ENCODE measurements around the gene FAM118B.
"Not testable (repeated sequence)": the region's sequence is repeated elsewhere in the genome, so short reads cannot be mapped to it uniquely, and the experiment has no call there.

FAM118B gene

DNA sequence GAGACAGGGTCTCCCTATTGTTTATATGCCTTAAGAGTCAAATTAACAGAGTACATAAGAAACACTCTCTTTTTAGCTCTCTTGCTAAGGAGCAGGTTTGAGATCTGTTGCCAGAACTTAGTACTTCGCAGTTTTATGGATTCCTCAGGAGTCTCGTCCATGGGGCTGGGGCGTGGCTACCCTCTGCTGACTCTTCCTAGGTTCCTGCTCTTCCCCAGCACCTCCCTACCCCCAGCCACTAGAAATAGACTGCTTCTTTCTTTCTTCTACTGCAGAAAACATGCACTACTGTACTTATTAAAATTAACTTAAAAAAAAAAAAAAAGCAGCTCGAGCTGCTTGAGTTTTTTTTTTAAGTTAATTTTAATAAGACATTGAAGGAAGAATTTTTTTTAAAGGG is 8.0 kb downstream of the FAM118B start:
- DNase-seq, result no peak

DNA sequence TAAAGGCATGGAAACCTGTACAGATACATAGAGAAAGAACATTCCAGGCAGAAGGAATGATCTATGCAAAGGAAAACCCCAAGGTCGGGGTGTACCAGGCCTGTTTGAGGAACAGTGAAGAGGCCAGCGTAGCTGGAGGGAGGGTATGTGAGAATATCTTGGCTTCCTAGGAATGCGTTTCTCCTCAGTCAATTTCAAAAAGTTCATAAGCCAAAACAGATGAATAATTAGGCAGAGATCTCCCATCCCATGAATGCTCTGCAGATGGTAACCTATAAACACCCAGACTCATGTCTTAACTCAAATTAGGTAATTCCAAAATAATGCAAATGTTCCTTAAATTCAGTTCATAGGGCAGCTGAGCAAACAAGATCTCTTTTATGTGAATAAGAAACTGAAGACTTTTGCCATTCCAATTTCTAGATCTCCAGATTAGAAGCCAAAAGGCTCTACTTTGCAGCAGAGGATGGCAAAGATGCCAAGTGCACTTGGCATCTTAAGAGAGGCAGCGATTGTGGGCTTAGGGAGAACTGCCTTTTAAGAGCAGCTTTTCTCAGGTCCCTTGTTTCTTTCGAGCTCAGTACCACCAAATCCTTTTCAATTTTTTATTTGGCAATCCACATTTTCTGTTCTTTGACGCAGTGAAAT is 13.2 kb downstream of the FAM118B start:
- DNase-seq, result no peak

DNA sequence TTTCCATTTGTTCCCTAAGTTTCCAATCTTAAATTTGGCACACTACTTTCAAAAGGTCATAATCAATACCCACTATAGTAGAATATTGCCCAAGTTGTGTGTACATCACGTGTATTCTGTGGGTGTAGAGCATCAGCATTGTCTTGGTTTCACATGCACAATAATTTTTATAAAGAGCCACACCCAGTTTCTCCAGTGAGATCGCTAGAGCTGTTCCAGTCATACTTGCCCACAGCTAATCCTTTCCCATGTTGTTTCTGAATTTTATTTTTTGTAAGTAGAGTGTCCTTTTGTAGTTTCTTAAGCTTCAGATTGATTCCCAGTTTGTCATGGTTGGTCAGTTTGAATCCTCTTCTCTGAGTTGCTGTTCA is 13.7 kb downstream of the FAM118B start:
- no peak for DNase-seq

DNA sequence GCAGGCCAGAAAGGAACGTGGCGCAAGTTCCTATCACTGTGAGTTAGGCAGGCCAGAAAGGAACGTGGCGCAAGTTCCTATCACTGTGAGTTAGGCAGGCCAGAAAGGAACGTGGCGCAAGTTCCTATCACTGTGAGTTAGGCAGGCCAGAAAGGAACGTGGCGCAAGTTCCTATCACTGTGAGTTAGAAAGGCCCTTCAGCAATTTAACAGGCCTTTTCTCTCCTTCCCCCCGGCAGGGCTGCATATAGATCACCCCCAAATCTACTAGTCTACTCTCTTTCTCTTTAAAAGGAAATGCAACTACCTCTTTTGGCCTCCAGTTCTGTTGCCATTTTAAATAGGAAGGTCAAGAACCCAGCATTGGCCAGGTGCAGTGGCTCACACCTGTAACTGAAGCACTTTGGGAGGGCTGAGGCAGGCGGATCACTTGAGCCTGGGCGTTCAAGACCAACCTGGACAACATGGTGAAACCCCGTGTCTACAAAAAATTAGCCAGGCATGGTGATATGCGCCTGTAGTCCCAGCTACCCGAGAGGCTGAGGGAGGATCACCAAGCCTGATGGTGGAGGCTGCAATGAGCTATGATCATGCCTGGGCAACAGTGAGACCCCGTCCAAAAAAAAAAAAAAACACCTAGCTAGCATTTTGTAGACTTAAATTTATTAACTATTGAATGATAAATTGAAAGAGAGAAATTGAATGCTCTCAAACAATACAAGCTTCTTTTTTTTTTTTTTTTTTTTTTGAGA is 14.9 kb downstream of the FAM118B start:
- DNase-seq, result no peak

DNA sequence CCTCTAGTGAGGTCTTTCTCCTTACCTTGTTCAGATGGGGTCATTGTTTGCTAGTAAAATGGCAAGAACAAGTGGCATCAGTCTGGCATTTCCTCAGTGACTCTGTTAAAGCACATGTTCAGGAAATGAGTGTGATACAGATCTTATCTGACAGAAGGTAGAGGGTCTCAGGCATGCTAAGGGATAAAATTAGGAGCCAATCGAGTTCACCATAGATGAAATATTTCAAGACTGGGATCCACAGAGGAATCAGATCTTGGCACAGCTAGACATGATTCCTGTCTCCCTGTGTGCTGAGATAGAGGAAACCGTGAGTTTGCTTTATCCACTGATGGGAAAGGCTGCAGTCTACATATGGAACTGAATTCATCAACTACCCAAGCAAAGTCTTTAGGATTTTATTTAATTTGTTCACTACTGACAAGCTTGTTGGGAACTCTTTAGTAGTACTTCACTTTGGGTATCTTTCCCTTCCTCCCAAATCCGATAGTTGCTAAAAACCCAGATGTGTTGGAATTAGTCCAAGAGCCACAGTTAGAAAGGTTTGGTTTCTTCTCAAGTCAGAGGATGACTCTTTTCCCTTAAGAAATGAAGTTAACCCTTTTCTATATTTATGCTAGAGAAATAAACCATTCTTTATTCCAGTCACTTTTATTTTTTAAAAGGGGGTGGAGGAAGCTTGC is 18.4 kb downstream of the FAM118B start:
- DNase-seq, result no peak

DNA sequence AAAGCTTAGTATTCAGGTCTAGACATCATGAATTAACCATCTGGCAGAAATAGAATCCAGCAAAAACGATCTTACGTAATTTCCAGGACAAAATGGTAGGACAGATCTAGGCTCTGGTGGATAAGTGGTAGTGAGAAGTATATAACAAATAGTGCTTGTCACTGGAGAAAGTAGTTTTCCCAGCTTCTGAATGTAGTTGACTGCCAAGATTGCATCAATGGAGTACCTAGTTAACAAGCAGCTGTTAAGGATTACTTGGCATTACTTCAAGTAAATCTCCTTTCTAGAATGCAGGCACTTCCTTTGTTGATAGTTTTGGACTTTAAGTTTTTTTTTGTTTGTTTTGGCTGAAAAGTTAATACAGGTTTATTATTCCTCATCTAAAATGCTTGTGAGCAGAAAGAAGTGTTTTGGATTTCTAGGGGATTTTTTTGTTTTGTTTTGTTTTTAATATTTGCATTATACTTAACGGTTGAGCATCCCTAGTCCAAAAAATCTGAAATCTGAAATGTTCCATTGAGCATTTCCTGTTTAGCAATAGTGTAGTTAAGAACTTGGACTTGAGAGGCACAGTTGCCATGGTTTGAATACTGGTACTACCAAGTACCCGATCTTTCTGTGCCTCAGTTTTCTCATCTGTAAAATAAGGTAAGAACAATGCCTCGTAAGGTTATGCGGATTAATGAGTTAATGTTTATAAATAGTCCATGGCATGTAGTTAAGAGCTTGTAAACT is 20.3 kb downstream of the FAM118B start:
- DNase-seq, result no peak

DNA sequence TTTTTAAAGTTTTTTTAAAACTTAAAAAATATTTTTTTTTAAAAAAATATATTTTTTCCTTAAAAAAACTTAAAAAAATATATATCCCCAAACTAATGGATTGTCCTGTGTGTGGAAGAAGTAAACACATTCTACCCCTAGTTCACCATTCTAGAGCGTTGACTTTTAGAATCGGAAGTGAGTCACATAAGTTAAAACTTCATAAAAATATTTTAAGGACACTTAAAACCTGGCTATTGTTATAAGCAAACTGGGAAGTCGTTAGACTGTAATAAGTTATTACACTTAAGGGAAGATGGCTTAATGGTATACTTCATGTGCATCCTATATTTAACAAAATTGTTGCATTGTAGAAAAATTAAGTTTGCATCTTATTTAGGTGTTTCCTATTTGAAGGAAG is 21.1 kb downstream of the FAM118B start:
- no peak for DNase-seq

DNA sequence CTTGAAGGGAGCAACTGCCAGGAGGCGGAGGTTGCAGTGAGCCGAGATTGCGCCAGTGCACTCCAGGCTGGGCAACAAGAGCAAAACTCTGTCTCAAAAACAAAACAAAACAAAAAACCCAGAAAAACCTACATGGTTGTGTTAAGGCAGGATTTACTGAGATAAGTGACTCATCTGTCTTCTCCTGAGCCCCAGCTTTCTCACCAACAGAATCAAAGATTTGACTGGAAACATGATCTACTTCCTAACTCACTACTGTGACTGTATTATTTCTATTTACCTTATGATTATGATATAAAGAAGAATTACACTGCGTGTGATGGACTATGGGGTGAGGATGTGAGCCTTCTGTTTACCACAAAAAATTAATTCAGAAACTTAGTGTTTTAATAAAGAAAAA is 21.8 kb downstream of the FAM118B start:
- no peak for DNase-seq

DNA sequence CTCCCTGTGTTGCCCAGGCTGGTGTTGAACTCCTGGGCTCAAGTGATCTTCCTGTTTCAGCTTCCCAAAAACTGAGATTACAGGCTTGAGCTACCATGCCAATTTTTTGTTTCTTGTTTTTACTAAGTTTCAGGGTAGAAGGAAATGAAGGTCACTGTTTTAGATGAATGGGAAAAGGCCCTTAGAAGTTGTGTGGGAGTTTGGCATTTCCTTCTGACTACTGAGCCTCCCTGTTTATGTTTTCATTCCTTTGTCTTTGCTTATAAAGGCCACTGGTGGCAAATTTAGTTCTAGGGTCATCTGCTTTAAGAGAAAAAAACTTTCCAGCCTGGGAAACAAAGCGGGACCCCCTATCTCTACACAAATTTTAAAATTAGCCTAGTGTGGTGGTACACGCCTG is 35.1 kb downstream of the FAM118B start:
- no peak for DNase-seq

DNA sequence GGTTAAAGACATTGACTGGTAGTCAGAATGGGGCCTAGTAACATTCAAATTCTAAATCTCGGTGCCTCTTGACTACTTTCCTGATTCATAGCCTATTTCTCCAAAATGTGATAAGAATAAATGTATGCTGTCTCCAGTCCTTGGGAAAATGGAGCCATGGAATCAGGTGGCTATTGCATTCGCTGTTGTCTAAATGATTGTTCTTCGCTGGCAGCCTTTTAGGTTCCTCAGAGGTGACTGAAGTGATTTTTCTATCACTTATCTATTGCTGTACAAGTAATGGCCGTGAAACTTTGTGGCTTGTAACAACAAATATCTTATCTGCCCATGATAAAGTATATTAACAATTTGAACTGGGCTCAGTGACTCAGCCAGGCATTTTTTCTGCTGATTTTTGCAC is 41.7 kb downstream of the FAM118B start:
- DNase-seq, result no peak

DNA sequence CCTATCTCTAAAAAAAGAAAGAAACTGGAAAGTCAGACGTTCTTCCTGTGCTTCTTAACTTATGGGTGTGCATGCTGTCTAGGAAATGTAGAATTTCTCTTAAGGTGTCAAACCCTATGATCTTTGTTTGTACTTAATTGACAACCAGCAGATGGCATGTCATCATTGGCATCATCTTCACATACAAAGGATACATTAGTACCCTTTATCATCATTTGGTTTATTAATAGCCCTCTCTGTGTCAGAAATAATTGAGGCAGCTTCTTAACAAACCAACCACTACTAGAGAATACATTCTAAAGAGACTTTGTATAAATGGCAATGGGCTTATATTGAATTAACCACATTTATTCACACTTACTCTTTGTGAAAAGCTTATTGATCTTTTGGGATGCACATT is 43.2 kb downstream of the FAM118B start:
- no peak for DNase-seq

DNA sequence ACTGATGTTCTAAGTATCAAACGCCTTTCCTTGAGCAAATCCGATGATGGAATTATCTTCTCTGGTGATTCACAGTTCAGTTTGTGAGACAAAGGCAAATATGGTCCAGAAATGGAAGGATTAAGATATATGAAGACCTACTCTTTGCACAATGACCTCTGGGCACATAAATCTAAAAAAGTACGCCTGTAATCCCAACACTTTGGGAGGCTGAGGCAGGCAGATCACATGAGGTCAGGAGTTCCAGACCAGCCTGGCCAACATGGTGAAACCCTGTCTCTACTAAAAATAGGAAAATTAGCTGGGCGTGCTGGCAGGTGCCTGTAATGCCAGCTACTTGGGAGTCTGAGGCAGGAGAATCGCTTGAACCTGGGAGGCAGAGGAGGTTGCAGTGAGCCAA is 43.9 kb downstream of the FAM118B start:
- DNase-seq, result not testable (repeated sequence)

DNA sequence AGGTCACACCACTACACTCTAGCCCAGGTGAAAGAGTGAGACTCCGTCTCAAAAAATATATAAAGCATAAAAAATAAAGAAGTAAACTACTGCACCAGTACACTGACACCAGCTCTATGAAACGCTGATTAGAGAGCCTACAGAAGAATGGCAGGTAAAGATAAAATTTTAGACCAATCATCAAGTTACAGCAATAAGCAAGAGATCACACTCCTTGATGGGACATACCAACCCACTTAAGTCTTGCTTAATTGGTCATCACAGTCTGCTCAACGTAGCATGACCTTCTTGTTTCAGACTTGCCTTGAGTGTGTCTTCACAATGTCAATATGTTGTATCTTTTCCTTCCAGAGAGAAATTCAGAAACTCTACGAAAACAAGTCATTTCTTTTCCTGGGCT is 44.6 kb downstream of the FAM118B start:
- DNase-seq, result no peak

DNA sequence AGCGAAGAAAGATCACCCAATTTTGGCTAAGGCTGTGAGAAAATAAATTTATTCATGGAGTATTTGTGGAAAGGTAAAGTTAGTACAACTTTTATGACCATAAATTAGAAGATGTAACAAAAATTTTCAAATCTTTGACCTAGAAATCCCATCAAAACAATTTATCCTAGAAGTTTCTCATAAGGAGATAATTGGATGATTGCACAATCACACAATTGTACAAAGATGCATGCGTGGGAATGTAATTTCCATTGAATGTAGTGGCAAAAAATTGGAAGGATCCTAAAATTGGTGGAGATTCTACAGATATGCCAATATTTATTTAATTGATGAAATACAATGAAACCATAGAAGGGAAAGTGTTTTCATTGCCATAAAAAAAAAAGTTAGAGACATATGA is 45.6 kb downstream of the FAM118B start:
- no peak for DNase-seq

DNA sequence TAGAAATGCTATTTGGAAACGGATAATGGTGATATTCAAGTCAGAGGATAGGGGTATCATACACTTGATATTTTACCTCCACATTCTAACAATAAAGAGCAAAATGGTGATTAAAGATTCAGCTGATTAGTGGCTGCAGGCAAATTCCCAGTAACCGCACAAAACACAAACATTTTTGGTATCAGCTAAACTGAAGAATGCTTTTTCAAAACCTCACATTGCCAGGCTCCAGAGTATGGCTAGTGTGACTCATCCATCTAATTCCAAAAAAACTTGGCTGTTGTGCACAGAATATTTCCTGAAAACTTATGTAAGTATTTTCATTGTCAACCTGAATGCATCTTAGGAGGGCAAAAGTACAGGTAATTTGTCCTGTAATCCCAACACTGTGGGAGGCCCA is 46.2 kb downstream of the FAM118B start:
- DNase-seq, result no peak

DNA sequence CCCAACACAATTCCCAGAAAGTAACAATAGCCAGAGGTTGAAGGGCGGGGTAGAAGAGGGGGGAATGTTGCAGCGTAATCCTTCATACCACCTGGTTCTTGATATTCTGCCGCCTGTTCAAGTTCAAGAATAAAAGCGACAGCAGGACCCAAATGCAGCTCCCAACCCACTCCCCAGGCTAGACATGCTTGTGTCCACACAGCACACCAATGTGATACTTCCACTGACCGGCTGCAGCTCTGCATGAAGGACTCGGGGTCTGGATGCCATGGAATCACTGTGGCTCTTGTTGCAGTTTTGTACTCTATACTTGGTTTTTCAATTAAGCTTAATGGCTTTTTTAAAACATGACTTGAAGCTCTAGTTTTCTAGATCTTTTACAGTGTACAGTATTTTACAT is 50.6 kb downstream of the FAM118B start:
- no peak for DNase-seq

DNA sequence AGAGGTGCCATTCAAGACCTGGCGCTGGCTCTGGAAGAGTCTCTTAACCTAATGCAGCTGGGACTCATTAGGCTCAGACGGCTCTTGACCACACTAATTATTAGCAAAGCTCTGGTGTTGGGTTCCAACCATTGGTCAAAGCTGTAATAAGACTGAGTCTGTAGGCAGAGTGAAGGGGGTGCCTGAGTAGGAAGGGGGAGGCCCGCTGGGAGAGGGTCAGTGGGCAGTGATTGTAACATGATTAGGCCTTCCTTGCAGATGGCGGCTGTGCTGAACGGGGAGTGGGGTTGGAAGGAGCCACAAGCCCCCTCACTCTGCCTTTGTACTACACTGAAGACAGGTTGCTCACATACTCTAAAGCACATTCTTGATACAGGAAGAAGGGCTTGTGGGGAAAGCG is 51.9 kb downstream of the FAM118B start:
- no peak for DNase-seq

DNA sequence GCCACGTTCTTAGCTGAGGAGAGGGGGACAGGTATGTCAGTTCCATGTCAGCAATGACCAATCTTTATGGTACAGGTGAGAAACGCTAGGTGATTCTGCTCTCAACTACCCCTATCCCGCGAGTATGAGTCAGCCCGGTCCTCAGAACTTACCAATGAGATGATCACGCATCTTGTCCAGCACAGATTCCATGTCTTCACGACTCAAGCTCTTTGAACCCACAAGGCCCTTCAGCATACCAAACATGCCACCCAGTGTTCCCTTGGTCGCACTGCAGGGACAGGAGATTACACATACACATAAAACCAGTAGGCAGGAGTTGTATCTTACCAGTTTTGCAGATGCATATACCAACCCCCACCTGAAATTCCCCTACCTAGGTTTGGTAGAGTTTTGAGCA is 54.2 kb downstream of the FAM118B start:
- DNase-seq, result no peak

DNA sequence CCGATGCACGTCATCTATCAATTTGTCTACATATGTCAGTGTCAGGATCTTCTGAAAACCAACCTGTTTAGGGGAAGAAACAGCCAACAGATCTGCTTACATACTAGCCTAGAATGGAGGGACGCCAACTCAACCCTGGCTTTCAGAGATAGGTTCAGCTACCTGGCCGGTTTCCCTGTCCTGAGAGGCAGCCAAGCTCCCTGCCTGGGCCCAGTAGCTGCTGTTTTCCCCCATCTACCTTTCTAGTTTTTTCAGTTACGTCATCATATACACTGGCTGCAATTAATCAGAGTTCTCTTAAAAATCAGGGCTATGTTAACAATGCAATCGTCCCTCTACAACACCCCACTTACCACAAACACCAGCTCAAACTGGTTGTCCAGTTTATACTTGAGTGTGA is 56.1 kb downstream of the FAM118B start:
- DNase-seq, result no peak

DNA sequence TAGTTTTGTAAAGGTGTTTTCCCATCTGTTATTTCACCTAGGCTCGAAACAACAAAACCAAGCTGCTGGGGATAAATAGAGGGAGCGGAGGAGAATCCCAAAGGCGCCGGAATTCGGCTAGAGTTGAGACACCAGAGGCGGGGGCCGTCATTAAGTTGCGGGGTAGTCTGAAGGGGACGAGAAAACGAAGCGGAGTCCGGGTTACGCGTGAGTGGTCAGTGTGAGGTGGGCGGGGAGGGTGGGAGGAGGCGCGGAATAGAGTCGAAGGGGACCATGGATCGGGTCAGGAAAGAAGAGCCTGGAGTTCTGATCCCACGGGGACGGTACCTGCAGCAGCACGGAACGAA is 56.8 kb downstream of the FAM118B start:
- no peak for DNase-seq

DNA sequence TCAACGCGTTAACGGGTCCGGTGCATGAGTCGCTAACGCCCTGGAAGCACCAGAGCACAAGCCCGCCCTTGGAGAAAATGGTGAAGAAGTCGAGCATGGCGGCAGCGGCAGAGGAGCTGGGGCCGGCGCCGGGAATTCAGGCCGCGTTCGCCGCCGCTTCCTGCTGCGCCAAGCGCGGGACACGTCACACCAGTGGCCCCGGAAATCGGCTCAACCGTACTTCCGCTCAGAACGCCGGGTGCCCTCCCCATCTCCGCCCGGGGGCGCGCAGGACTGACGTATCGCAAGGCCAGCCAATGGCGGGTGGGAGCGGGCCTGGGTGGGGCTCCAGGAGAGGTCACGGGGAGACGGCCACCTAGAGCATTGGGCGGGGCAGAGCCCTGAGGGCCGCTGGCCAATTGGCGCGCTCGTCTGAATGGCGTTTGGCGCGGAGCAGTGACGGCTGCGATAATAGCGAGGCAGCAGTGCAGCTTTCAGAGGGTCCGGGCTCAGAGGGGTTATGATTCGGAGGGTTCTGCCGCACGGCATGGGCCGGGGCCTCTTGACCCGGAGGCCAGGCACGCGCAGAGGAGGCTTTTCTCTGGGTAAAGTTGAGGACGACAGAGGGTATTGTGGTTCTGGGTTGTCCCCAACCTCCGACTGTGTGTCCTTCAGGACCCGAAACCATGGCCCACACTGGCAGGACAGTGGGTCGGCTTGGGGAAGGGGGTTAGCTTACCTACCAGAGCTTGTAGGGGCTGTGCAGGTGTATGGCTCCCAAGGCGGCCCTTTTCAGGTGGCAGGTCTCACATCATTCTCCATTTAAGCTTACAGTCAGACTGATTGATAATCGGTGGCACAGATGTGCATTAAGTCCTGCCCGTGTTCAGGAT is 57.4 kb downstream of the FAM118B start, which contains the start of the genes FOXRED1 and SRPRA:
Gene FOXRED1, plus strand, starts transcription at position 447 of the 872 bp plus-strand sequence. Its CDS starts 53 bp downstream, at position 500.
Gene SRPRA, minus strand, starts transcription at position 188 of the 872 bp plus-strand sequence. Its CDS starts 91 bp downstream, at position 97.
- DNase-seq, result peak; percentile 97

DNA sequence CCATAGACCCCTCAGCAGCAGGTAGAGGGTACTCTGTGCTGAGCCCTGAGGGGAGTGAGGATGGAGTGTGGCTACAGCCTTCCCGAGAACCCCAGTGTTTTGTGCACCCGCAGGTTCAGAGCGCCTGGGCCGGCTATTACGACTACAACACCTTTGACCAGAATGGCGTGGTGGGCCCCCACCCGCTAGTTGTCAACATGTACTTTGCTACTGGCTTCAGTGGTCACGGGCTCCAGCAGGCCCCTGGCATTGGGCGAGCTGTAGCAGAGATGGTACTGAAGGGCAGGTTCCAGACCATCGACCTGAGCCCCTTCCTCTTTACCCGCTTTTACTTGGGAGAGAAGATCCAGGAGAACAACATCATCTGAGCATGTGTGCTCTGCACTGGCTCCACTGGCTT is 65.7 kb downstream of the FAM118B start:
- DNase-seq, result no peak

DNA sequence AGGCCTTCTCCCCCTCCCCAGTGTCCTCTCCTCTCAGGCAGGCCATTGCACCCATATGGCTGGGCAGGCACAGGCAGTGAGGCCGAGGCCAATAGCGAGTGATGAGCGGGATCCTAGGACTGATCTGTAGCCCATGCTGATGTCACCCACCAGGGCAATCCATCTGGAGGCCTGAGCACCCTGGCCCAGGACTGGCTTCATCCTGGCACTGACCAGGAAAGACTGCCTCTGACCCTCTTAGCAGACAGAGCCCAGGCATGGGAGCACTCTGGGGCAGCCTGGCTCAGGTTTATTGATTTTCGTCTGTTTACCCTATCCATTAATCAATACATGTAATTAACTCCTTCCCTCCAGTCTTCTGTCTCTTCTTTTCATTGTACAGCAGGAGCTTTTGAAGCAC is 66.2 kb downstream of the FAM118B start:
- DNase-seq, result no peak
